ENCODE data around the gene HES2.

HES2 gene

GRCh38 chr1:6418668-6419396 lies 887 bp downstream of the HES2 start:
- H3K27ac ChIP-seq: no peak overlapping the region
- no peaks in the 10 kb centered on the region for H3K4me1 ChIP-seq (ENCODE audit: control insufficient read depth in 1 of 2, insufficient read depth in 1 of 2, low read depth in 1 of 2, low read length in 1 of 2)
- peaks cover 100% of the 10 kb centered on the region for H3K27me3 ChIP-seq
- no peaks in the 10 kb centered on the region for H3K36me3 ChIP-seq
- no peak for TF ChIP-seq CTCF (IDR thresholded peaks at IDR 0.05)
- H3K9me3 ChIP-seq: no peaks in the 10 kb centered on the region
- H3K4me3 ChIP-seq (ENCODE audit: low read depth in 1 of 2, low read length in 1 of 2): no peak overlapping the region

- Histone ChIP-seq H3K4me3 (ENCODE audit: low read depth in 1 of 2, low read length in 1 of 2) (no peak overlapping the region), H3K27me3 (peaks cover 100% of the 10 kb centered on the region), H3K9me3 (no peaks in the 10 kb centered on the region), H3K27ac (no peak overlapping the region), H3K36me3 (no peaks in the 10 kb centered on the region), H3K4me1 (ENCODE audit: control insufficient read depth in 1 of 2, insufficient read depth in 1 of 2, low read depth in 1 of 2, low read length in 1 of 2) (no peaks in the 10 kb centered on the region)
- TF ChIP-seq CTCF (IDR thresholded peaks at IDR 0.05): no peak
These were observed 1.6 kb downstream of the HES2 start for GRCh38 chr1:6417961-6418667.

GRCh38 chr1:6416906-6417305 lies 2.8 kb downstream of the HES2 start:
- Histone ChIP-seq H3K27me3 (peaks cover 98% of the 10 kb centered on the region), H3K4me1 (ENCODE audit: control insufficient read depth in 1 of 2, insufficient read depth in 1 of 2, low read depth in 1 of 2, low read length in 1 of 2) (no peaks in the 10 kb centered on the region), H3K9me3 (no peaks in the 10 kb centered on the region), H3K36me3 (no peaks in the 10 kb centered on the region), H3K27ac (no peak overlapping the region), H3K4me3 (ENCODE audit: low read depth in 1 of 2, low read length in 1 of 2) (no peak overlapping the region)
- TF ChIP-seq CTCF (IDR thresholded peaks at IDR 0.05): no peak

GRCh38 chr1:6416295-6416656 lies 3.4 kb downstream of the HES2 start:
- no peak overlapping the region for H3K4me3 ChIP-seq (ENCODE audit: low read depth in 1 of 2, low read length in 1 of 2)
- H3K36me3 ChIP-seq: no peaks in the 10 kb centered on the region
- H3K4me1 ChIP-seq (ENCODE audit: control insufficient read depth in 1 of 2, insufficient read depth in 1 of 2, low read depth in 1 of 2, low read length in 1 of 2): no peaks in the 10 kb centered on the region
- peaks cover 98% of the 10 kb centered on the region for H3K27me3 ChIP-seq
- H3K9me3 ChIP-seq: no peaks in the 10 kb centered on the region
- no peak overlapping the region for H3K27ac ChIP-seq
- TF ChIP-seq CTCF (IDR thresholded peaks at IDR 0.05): no peak

GRCh38 chr1:6414881-6415626 lies 4.7 kb downstream of the HES2 start:
- H3K9me3 ChIP-seq: no peaks in the 10 kb centered on the region
- H3K36me3 ChIP-seq: no peaks in the 10 kb centered on the region
- H3K27ac ChIP-seq: no peak overlapping the region
- H3K27me3 ChIP-seq: peaks cover 92% of the 10 kb centered on the region
- no peaks in the 10 kb centered on the region for H3K4me1 ChIP-seq (ENCODE audit: control insufficient read depth in 1 of 2, insufficient read depth in 1 of 2, low read depth in 1 of 2, low read length in 1 of 2)
- H3K4me3 ChIP-seq (ENCODE audit: low read depth in 1 of 2, low read length in 1 of 2): no peak overlapping the region
- no peak for TF ChIP-seq CTCF (IDR thresholded peaks at IDR 0.05)
